A673 (cell line): ENCODE data around the gene TMEM43. TPM values are rescaled to one million over a fixed set of nuclear protein-coding genes. Genes with fewer than 3 reads are reported as not detected.

Source experiments
- BruUV-seq: library from RNA; stranded (reverse); fragments of 400-500 nt; replicated peaks from 2 replicates; lab custom pipeline; 2021; lab: Mats Ljungman, UMichigan
- CTCF ChIA-PET: fragments of 300-600 bp; sonication (Branson Sonifier 250); formaldehyde crosslinking; loops from one replicate; lab custom pipeline; 2022; ENCODE audit warnings: antibody characterized with exemption; lab: Charles Lee
- POLR2A ChIA-PET: fragments of 300-600 bp; sonication (Branson Sonifier 250); formaldehyde crosslinking; loops from one replicate; lab custom pipeline; 2022; ENCODE audit warnings: antibody characterized with exemption; ENCODE audit not compliant: low non-redundant PET; lab: Charles Lee
- DNase-seq: peaks from one replicate; pipeline ENCODE4 v3.0.0-alpha.2; 2015; ENCODE audit warnings: low spot score
- H3K27ac ChIP-seq: fragments of 200-600 bp; sonication (generic); 2 replicates; pipeline ENCODE4 v1.5.1; 2016; ENCODE audit warnings: mixed run types, low read depth, mild to moderate bottlenecking, mixed read lengths, antibody characterized with exemption, low read length; ENCODE audit not compliant: poor library complexity, severe bottlenecking
- H3K27me3 ChIP-seq: fragments of 200-600 bp; sonication (generic); replicated peaks from 2 replicates; pipeline ENCODE4 v1.6.1; 2017; ENCODE audit warnings: mixed run types, low read depth, mild to moderate bottlenecking, mixed read lengths, antibody characterized with exemption, low read length; ENCODE audit not compliant: insufficient read depth, poor library complexity
- H3K36me3 ChIP-seq: fragments of 200-600 bp; sonication (generic); 2 replicates; pipeline ENCODE4 v1.6.1; 2016; ENCODE audit warnings: mixed run types, mild to moderate bottlenecking, mixed read lengths, antibody characterized with exemption, low read length; ENCODE audit not compliant: insufficient read depth, poor library complexity, severe bottlenecking
- H3K4me1 ChIP-seq: fragments of 200-600 bp; sonication (generic); 2 replicates; pipeline ENCODE4 v1.6.1; 2017; ENCODE audit warnings: mixed run types, mild to moderate bottlenecking, mixed read lengths, antibody characterized with exemption, low read length; ENCODE audit not compliant: insufficient read depth, poor library complexity, severe bottlenecking
- H3K4me3 ChIP-seq: fragments of 200-600 bp; sonication (generic); 2 replicates; pipeline ENCODE4 v1.5.1; 2016; ENCODE audit warnings: low read depth, mixed run types, mild to moderate bottlenecking, mixed read lengths, low read length; ENCODE audit not compliant: poor library complexity, severe bottlenecking
- H3K9me3 ChIP-seq: fragments of 200-600 bp; sonication (generic); 2 replicates; pipeline ENCODE4 v1.6.1; 2016; ENCODE audit warnings: mixed run types, low read depth, mild to moderate bottlenecking, mixed read lengths, antibody characterized with exemption, low read length; ENCODE audit not compliant: poor library complexity, severe bottlenecking
- CTCF ChIP-seq: fragments of 300-800, 200-600 bp; sonication (generic); conservative IDR thresholded peaks from 2 replicates; pipeline ENCODE4 v1.5.1; 2017; ENCODE audit warnings: low read depth, mild to moderate bottlenecking, antibody characterized with exemption, low read length, moderate library complexity, mixed read lengths
- EZH2 ChIP-seq: fragments of 200-600 bp; sonication (generic); IDR thresholded peaks from 2 replicates; pipeline ENCODE4 v1.6.1; 2017; ENCODE audit warnings: borderline replicate concordance, low read depth, mild to moderate bottlenecking, mixed read lengths, antibody characterized with exemption, low read length; ENCODE audit not compliant: poor library complexity, severe bottlenecking
- intact Hi-C: fragments of 100-400 bp; cut with micrococcal nuclease; formaldehyde crosslinking; loops from one replicate; pipeline ENCODE4 v1.10.0; 2022; ENCODE audit not compliant: unreplicated experiment
- total RNA-seq: library from RNA; stranded (reverse); gene quantifications from 2 replicates; pipeline ENCODE4 v1.2.3, GENCODE V29; 2021

TMEM43 gene
- total RNA-seq, 1 experiment from 2014 or later, result 55.6 TPM

GRCh38 chr3:14132120-14132519 is 7.3 kb downstream of the TMEM43 start:
- DNase-seq, result no peak
- intact Hi-C loops, result no loop called here
- CTCF ChIA-PET, result no interaction called here
- BruUV-seq, result no TSS peak
- H3K4me3 ChIP-seq, result no peak overlapping the region
- no peak overlapping the region for H3K27ac ChIP-seq
- no peaks in the 10 kb centered on the region for H3K4me1 ChIP-seq
- POLR2A ChIA-PET, result interaction anchor here (0.6 kb wide), 1 partner anchor 954 kb away, joined by 3 read pairs; no protein-coding TSS in a partner anchor
- H3K36me3 ChIP-seq, result peaks cover 84% of the 10 kb centered on the region
- no peaks in the 10 kb centered on the region for H3K27me3 ChIP-seq
- TF ChIP-seq EZH2, result no peak
- no peak for TF ChIP-seq CTCF
- no peaks in the 10 kb centered on the region for H3K9me3 ChIP-seq

GRCh38 chr3:14132689-14133088 is 7.8 kb downstream of the TMEM43 start:
- Histone ChIP-seq H3K9me3 (no peaks in the 10 kb centered on the region), H3K36me3 (peaks cover 78% of the 10 kb centered on the region), H3K27ac (no peak overlapping the region), H3K4me3 (no peak overlapping the region), H3K4me1 (no peaks in the 10 kb centered on the region), H3K27me3 (no peaks in the 10 kb centered on the region)
- TF ChIP-seq CTCF (no peak), EZH2 (no peak)
- no peak for DNase-seq
- POLR2A ChIA-PET, result no interaction called here
- intact Hi-C loops, result no loop called here
- CTCF ChIA-PET, result no interaction called here
- no TSS peak for BruUV-seq

- no peaks in the 10 kb centered on the region for H3K9me3 ChIP-seq
- intact Hi-C loops, result no loop called here
- H3K4me3 ChIP-seq, result no peak overlapping the region
- no peak overlapping the region for H3K27ac ChIP-seq
- DNase-seq, result no peak
- H3K27me3 ChIP-seq, result no peaks in the 10 kb centered on the region
- peaks cover 74% of the 10 kb centered on the region for H3K36me3 ChIP-seq
- TF ChIP-seq CTCF (no peak), EZH2 (no peak)
- BruUV-seq, result no TSS peak
- POLR2A ChIA-PET, result no interaction called here
- H3K4me1 ChIP-seq, result no peaks in the 10 kb centered on the region
- CTCF ChIA-PET, result no interaction called here
Observed at GRCh38 chr3:14133188-14133800, 8.4 kb downstream of the TMEM43 start.
